ENCODE results near the gene MEGF11. TPM values are rescaled to one million over a fixed set of nuclear protein-coding genes. Genes with fewer than 3 reads are reported as not detected.

The MEGF11 gene
- total and polyA plus RNA-seq, 9 donors, result 0.04 to 11.4 (median 0.40) TPM; not detected in 2

- DNase-seq, result no peak
- intact Hi-C loops (cut with DNase I), result no loop called here
- no peaks in the 10 kb centered on the region for H3K27me3 ChIP-seq
- no peak overlapping the region for H3K27ac ChIP-seq
- 63 to 83% (median 74%) methylated on average over 2 of the region's 2 CpGs for WGBS, 3 donors
- H3K4me3 ChIP-seq, result no peak overlapping the region
- TF ChIP-seq EP300 (IDR thresholded peaks at IDR 0.05) (no peak), POLR2A (IDR thresholded peaks at IDR 0.05) (no peak)
- TF ChIP-seq, protein P1, sequence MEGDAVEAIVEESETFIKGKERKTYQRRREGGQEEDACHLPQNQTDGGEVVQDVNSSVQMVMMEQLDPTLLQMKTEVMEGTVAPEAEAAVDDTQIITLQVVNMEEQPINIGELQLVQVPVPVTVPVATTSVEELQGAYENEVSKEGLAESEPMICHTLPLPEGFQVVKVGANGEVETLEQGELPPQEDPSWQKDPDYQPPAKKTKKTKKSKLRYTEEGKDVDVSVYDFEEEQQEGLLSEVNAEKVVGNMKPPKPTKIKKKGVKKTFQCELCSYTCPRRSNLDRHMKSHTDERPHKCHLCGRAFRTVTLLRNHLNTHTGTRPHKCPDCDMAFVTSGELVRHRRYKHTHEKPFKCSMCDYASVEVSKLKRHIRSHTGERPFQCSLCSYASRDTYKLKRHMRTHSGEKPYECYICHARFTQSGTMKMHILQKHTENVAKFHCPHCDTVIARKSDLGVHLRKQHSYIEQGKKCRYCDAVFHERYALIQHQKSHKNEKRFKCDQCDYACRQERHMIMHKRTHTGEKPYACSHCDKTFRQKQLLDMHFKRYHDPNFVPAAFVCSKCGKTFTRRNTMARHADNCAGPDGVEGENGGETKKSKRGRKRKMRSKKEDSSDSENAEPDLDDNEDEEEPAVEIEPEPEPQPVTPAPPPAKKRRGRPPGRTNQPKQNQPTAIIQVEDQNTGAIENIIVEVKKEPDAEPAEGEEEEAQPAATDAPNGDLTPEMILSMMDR (IDR thresholded peaks at IDR 0.05), result no peak
- no peaks in the 10 kb centered on the region for H3K9me3 ChIP-seq
- H3K36me3 ChIP-seq, result no peaks in the 10 kb centered on the region
- H3K4me1 ChIP-seq (ENCODE audit: insufficient read depth), result no peaks in the 10 kb centered on the region
Observed at GRCh38 chr15:66216806-66217205, 36.7 kb downstream of the MEGF11 start.

GRCh38 chr15:66215811-66216210 lies 37.7 kb downstream of the MEGF11 start:
- no peaks in the 10 kb centered on the region for H3K27me3 ChIP-seq
- TF ChIP-seq, protein P1 (IDR thresholded peaks at IDR 0.05), result no peak
- TF ChIP-seq EP300 (IDR thresholded peaks at IDR 0.05), result no peak
- no peak for TF ChIP-seq POLR2A (IDR thresholded peaks at IDR 0.05)
- no peaks in the 10 kb centered on the region for H3K4me1 ChIP-seq (ENCODE audit: insufficient read depth)
- no peak overlapping the region for H3K27ac ChIP-seq
- H3K36me3 ChIP-seq, result no peaks in the 10 kb centered on the region
- no peak for DNase-seq
- intact Hi-C loops (cut with DNase I), result no loop called here
- H3K9me3 ChIP-seq, result no peaks in the 10 kb centered on the region
- WGBS, 3 donors, result 76 to 83% (median 77%) methylated on average over 4 of the region's 4 CpGs
- no peak overlapping the region for H3K4me3 ChIP-seq

- intact Hi-C loops (cut with DNase I), result no loop called here
- 73 to 76% (median 76%) methylated on average over 4 of the region's 4 CpGs for WGBS, 3 donors
- Histone ChIP-seq H3K4me1 (ENCODE audit: insufficient read depth) (no peaks in the 10 kb centered on the region), H3K9me3 (no peaks in the 10 kb centered on the region), H3K36me3 (no peaks in the 10 kb centered on the region), H3K27me3 (no peaks in the 10 kb centered on the region), H3K4me3 (no peak overlapping the region), H3K27ac (no peak overlapping the region)
- DNase-seq, result no peak
- TF ChIP-seq POLR2A (IDR thresholded peaks at IDR 0.05) (no peak), EP300 (IDR thresholded peaks at IDR 0.05) (no peak)
- TF ChIP-seq, protein P1 (IDR thresholded peaks at IDR 0.05), result no peak
Observed at GRCh38 chr15:66214246-66214645, 39.3 kb downstream of the MEGF11 start.

DNA sequence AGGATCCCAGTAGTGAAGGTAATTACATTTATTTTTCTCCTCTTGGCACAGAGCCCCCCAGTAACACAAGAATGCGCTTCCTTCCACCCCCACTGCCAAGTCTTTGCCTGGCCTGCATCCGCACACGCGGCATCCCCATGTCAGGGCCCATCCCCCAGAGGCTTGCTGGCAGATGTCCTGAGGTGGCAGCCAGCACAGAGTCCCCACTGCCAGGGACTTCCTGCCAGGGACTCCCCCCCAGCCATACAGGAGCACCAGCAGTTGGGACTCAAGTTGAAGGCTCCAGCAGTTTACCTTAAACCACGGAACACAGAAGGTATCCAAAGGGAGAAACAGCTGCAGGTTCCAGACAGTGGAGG lies 41.0 kb downstream of the MEGF11 start:
- Histone ChIP-seq H3K36me3 (no peaks in the 10 kb centered on the region), H3K27me3 (no peaks in the 10 kb centered on the region), H3K4me1 (ENCODE audit: insufficient read depth) (no peaks in the 10 kb centered on the region), H3K4me3 (no peak overlapping the region), H3K27ac (no peak overlapping the region), H3K9me3 (no peaks in the 10 kb centered on the region)
- TF ChIP-seq EP300 (IDR thresholded peaks at IDR 0.05) (no peak), POLR2A (IDR thresholded peaks at IDR 0.05) (no peak)
- TF ChIP-seq, protein P1 (IDR thresholded peaks at IDR 0.05), result no peak
- DNase-seq, result no peak
- intact Hi-C loops (cut with DNase I), result no loop called here
- WGBS, 3 donors, result 64 to 84% (median 73%) methylated on average over 5 of the region's 5 CpGs
